Ishikawa (cell line): ENCODE measurements around the gene GAP43.

ENCODE experiments used
- EP300 ChIP-seq: IDR thresholded peaks from 2 replicates; pipeline ENCODE4 v1.6.1; 2012; ENCODE audit warnings: borderline replicate concordance
- NFIC ChIP-seq: IDR thresholded peaks from 2 replicates; pipeline ENCODE4 v1.6.1; 2012
- RAD21 ChIP-seq: IDR thresholded peaks from 2 replicates; pipeline ENCODE4 v1.6.1; 2012; ENCODE audit warnings: low read depth
- TAF1 ChIP-seq: IDR thresholded peaks from 2 replicates; pipeline ENCODE4 v1.6.1; 2012; ENCODE audit warnings: low read depth, mild to moderate bottlenecking

DNA sequence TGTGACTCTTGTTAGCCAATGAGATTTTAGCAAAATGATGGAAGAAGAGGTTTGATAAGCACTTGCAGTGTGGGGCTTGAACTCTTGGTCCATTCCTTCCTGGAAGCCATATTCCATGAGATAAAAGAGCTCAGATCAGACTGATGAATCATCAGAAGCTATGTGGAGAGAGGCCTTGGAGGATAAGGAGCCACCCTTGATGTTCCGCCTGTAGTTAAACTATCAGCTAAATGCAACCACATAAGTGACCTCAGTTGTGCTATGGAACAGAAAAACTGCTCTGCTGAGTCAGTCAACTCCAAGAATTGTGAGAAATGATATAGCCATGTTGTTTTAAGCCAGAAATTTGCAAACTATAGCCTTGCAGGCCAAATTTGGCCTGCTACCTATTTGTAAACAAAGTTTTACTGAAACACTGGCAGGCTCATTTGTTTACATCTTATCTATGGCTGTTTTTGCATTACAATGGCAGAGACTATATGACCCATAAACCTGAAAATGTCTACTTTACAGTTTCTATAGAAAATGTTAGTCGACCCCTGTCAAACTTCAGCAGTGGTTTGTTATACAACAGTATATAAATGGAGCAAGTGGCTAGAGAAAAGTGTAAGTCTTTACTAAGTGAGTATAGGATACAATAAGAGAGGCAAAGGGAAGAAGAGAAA lies 27.6 kb upstream of the GAP43 start:
- TF ChIP-seq TAF1 = no peak
- no peak for TF ChIP-seq RAD21
- TF ChIP-seq EP300 = no peak
- TF ChIP-seq NFIC = no peak
